Renal pelvis (tissue), 4 donors: ENCODE results near the gene GPR22. TPM values are rescaled to one million over a fixed set of nuclear protein-coding genes. Genes with fewer than 3 reads are reported as not detected.

Source experiments
- DNase-seq: peaks from one replicate; pipeline ENCODE4 v3.0.0-alpha.2; 2013
- polyA plus RNA-seq, 3 donors: library from polyadenylated mRNA; unstranded; fragments of 120-200 nt; gene quantifications; one replicate each; pipeline ENCODE4 v1.2.1, GENCODE V29; 2013; ENCODE audit not compliant: insufficient read length in 3 of 3

GPR22 gene
- polyA plus RNA-seq, 3 donors = 0.13 to 0.52 (median 0.20) TPM

- no peak for DNase-seq
Measured at GRCh38 chr7:107474104-107474521, 4.3 kb downstream of the GPR22 start.

GRCh38 chr7:107479303-107479702, 9.4 kb downstream of the GPR22 start:
- DNase-seq = no peak

- no peak for DNase-seq
Measured at GRCh38 chr7:107480932-107481331, 11.1 kb downstream of the GPR22 start.

- no peak for DNase-seq
Measured at GRCh38 chr7:107482571-107482970, 12.7 kb downstream of the GPR22 start.

DNA sequence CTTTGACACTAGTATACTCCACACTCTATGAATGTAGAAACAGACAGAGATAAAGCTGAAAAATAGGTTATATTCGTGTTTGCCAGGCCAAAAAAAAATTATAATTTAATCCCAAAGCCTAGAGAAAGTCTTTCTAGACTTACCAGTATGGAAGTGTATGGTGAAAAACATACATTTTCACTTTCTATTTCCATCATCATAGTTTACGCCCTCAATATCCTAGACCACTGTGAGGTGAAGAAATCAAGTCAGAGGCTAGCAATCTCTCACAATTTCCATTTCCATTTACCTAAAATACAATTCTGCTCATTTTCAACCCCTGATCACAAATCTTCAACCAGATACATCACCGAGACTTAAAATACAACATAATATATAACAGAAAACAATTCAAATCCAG, 16.2 kb downstream of the GPR22 start:
- no peak for DNase-seq

DNA sequence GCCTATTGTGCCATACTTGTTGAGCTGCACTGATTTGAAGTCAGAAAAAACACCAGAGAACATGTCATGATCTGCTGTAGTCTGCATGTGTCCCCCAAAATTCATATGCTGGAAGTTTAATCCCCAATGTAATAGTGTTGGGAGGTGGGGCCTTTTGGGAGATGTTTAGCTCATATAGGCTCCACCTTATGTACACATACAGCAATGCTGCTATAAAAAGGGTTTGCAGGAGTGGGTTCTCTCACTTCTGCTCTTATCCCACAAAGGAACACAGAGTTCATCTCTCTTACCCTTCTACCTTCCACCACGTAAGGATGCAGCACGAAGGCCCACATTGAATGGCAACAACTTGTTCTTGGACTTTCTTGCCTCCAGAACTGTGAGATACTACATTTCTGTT, 23.0 kb downstream of the GPR22 start:
- no peak for DNase-seq

- DNase-seq = no peak
Measured at GRCh38 chr7:107494315-107494751, 24.5 kb downstream of the GPR22 start.

GRCh38 chr7:107494884-107495283, 25.0 kb downstream of the GPR22 start:
- no peak for DNase-seq

GRCh38 chr7:107495516-107495915, 25.7 kb downstream of the GPR22 start:
- no peak for DNase-seq

DNA sequence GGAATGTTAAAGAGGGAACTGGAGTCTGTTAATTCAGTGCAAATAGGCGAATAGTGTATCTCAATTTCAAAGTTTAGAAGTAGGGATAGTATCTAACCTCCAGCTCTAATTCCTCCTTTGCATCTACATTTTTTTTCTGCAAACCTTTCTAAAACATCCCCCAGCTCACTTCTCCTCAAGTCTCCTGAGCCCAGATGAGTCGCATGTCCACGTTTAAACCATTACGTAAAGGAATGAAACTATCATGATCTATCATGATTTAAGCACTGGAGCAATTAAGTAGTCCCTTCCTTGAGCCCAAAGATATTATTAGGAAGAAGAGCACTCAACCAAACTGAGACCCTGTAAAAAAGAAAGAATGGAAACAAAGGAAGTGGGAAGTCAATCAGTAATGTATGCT, 29.9 kb downstream of the GPR22 start:
- DNase-seq = no peak

GRCh38 chr7:107501593-107501992, 31.7 kb downstream of the GPR22 start:
- DNase-seq = peak; percentile 4

DNA sequence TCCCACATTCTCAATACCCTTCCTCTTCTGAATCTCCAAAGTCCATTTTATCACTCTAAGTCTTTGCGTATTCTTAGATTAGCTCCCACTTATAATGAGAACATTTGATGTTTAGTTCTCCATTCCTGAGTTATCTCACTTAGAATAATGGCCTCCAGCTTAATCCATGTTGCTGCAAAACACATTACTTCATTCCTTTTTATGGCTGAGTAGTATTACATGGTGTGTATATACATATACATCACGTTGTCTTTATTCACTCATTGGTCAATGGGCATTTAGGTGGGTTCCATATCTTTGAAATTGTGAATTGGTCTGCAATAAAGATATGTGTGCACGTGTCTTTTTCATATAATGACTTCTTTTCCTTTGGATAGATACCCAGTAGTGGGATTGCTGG, 32.3 kb downstream of the GPR22 start:
- no peak for DNase-seq

GRCh38 chr7:107502797-107503196, 32.9 kb downstream of the GPR22 start:
- DNase-seq = no peak

DNA sequence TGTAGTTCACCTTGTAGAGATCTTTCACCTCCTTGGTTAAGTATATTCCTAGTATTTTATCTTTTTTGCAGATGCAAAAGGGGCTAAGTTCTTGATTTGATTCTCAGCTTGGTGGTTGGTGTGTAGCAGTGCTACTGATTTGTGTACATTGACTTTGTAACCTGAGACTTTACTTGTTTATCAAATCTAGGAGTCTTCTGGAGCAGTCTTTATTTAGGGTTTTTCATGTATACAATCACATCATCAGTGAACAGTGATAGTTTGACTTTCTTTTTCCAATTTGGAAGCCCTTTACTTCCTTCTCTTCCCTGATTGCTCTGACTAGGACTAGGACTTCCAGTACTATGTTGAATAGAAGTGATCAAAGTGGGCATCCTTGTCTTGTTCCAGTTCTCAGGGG, 33.8 kb downstream of the GPR22 start:
- DNase-seq = no peak

GRCh38 chr7:107505362-107505761, 35.5 kb downstream of the GPR22 start:
- DNase-seq = no peak

GRCh38 chr7:107505997-107506673, 36.3 kb downstream of the GPR22 start:
- DNase-seq = peak; percentile 22

DNA sequence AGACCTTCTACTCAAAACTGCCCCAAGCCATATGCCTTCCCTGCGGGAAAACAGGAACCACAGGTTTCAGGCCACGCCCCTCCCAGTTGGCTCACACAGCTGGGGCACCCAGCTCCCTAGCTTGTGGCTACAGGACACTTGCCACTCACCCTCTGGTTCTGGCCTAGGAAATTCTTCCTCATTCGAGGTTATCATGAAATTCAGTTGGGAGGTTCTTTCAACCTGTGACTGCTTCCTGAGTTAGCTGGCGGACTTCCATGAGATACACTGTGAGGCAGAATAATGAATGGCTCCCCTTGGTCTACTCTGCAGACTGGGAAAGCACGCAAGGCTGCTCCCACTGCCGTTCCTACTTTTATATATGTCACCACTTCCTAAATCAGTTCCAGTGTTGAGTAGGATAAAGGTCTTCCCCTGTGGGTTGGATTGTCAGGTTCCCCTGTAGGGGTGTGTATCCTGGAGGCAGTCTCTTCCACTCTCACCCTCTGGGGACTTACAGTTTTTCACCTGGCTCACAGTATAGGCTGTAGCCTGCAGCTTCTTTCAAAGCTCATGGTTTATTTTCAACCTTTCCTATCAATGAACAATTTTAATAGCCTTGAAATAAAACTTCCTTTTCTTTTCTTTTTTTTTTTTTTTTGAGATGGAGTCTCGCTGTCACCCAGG, 37.0 kb downstream of the GPR22 start:
- peak; percentile 17 for DNase-seq

Other genes starting within 250 kb of the GPR22 start
- 10 to 100 TPM; 29.9 to 31.4 (median 30.8) TPM for gene COG5, start 93.9 kb downstream of the GPR22 start, polyA plus RNA-seq
- gene DUS4L, start 93.9 kb downstream of the GPR22 start, polyA plus RNA-seq = 10 to 100 TPM; 13.1 to 18.6 (median 17.0) TPM
- 10 to 100 TPM; 39.6 to 45.2 (median 42.4) TPM for gene BCAP29, start 110.2 kb downstream of the GPR22 start, polyA plus RNA-seq
- gene SLC26A4, start 190.8 kb downstream of the GPR22 start, polyA plus RNA-seq = 1 to 10 TPM; 1.4 to 2.8 (median 2.3) TPM